Measurements from ENCODE around the gene SMO.
"Not testable (repeated sequence)": the region's sequence is repeated elsewhere in the genome, so short reads cannot be mapped to it uniquely, and the experiment has no call there.

The SMO gene

DNA sequence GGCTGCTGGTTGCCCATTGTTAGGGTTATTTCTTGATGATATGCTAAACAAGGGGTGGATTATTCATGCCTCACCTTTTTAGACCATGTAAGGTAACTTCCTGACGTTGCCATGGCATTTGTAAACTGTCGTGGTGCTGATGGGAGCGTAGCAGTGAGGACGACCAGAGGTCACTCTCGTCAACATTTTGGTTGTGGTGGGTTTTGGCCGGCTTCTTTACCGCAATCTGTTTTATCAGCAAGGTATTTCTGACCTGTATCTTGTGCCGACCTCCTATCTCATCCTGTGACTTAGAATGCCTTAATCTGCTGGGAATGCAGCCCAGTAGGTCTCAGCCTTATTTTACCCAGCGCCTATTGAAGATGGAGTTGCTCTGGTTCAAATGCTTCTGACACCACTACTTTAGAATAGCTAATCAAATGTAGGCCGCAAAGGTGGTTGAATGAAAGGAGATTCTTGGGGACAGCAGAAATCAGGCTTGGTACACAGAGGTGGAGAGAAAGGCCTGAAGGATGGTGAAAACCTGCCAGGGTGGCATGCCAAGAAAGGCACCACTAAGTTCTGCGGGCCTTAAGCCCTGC is 17.9 kb upstream of the SMO start:
- H3K9me3 ChIP-seq (ENCODE audit: control insufficient read depth, insufficient read depth, low read length), result no peaks in the 10 kb centered on the region
- H3K4me3 ChIP-seq (ENCODE audit: low read depth, low read length), result peak overlapping the region; percentile 64; the same call in 1 of the 2 replicates
- no peak overlapping the region for H3K27ac ChIP-seq (ENCODE audit: low read depth, low read length)
- H3K36me3 ChIP-seq (ENCODE audit: control insufficient read depth, insufficient read depth, low read length), result peaks cover 10% of the 10 kb centered on the region; the same call in 1 of the 2 replicates
- H3K4me1 ChIP-seq (ENCODE audit: control insufficient read depth, insufficient read depth, low read length), result peaks cover 29% of the 10 kb centered on the region
- H3K9ac ChIP-seq (ENCODE audit: low read depth, low read length), result peak overlapping the region; percentile 80; the same call in 1 of the 2 replicates
- H3K27me3 ChIP-seq (ENCODE audit: control insufficient read depth, insufficient read depth, low read length), result no peaks in the 10 kb centered on the region

DNA sequence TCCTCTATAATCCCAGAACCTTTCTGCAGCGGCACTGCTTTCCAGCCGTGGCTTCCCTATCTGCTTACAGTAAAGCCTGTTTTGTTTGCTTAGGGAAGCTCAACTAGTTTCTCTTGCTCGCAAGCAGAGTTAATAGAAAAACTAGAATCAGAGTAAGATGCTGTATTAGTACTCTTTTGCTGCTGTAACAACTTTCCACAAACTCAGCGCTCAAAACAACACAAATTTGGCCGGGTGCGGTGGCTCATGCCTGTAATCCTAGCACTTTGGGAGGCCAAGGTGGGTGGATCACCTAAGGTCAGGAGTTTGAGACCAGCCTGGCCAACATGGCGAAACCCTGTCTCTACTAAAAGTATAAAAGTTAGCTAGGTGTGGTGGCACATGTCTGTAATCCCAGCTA is 14.6 kb upstream of the SMO start:
- H3K9ac ChIP-seq (ENCODE audit: low read depth, low read length); H3K27me3 ChIP-seq (ENCODE audit: control insufficient read depth, insufficient read depth, low read length); H3K4me3 ChIP-seq (ENCODE audit: low read depth, low read length); H3K9me3 ChIP-seq (ENCODE audit: control insufficient read depth, insufficient read depth, low read length); H3K36me3 ChIP-seq (ENCODE audit: control insufficient read depth, insufficient read depth, low read length); H3K27ac ChIP-seq (ENCODE audit: low read depth, low read length): not testable (repeated sequence)
- peaks cover 17% of the 10 kb centered on the region for H3K4me1 ChIP-seq (ENCODE audit: control insufficient read depth, insufficient read depth, low read length)

DNA sequence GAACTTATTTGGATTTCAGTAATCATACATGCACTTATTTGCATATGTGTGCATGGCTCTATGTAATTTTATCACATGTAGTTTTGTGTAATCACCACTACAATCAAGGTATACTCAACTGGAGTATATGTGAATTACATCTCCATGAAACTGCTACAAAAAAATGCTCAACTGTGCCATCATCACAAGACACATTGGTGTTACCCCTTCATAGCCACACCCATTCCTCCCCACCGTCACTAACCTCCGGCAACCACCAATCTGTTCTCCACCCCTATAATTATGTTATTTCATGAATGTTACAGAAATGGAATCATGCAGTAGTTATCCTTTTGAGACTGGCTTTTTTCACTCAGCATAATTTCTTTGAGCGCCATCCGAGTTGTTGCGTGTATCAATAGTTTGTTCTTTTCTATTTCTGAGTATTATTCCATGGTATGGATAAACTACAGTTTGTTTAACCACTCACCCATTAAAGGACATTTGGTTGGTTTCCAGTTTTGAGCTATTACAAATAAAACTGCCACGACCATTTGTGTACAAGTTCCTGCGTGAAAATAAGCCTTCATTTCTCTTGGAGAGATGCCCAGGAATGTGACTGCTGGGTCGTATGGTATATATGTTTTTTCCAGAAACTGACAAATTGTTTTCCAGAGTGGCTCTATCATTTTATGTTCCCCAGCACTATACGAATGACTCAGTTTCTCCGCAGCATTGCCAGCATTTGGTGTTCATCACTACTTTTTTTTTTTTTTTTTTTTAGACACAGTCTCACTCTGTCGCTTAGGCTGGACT is 11.3 kb upstream of the SMO start:
- no peaks in the 10 kb centered on the region for H3K4me1 ChIP-seq (ENCODE audit: control insufficient read depth, insufficient read depth, low read length)
- no peak overlapping the region for H3K27ac ChIP-seq (ENCODE audit: low read depth, low read length)
- H3K36me3 ChIP-seq (ENCODE audit: control insufficient read depth, insufficient read depth, low read length), result no peaks in the 10 kb centered on the region
- H3K9me3 ChIP-seq (ENCODE audit: control insufficient read depth, insufficient read depth, low read length), result no peaks in the 10 kb centered on the region
- H3K9ac ChIP-seq (ENCODE audit: low read depth, low read length), result no peak overlapping the region
- no peak overlapping the region for H3K4me3 ChIP-seq (ENCODE audit: low read depth, low read length)
- no peaks in the 10 kb centered on the region for H3K27me3 ChIP-seq (ENCODE audit: control insufficient read depth, insufficient read depth, low read length)

DNA sequence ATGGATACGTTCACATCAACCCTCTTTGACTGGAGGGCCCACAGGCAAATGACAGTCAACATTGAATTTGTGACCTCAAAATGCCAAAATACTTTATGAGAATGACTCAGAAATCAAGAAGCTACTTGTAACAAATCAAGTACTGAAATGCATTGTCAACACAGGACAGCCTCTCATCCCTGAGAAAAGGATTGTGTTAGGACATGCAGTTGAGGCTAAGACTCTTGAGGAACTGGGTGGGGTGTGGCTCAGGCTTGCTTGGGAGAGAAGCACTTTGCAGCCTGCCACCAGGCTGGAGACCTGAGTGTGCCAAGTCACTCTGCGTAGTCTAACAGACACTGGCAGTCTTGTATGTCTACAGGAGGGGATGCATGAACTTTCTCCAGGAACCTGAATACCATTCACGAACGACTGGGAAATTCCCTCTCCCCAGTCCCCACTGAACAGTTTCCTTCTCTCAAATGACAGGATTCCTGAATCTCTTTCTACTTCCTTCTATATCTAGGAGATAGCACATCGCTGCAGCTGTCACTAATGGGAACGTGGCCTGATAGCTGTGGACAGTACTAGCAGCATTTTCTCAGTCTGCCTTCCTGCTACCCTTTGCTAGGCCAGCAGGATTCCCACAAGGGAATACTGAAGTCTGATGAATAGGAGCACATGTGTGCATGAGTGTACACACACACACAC is 3.3 kb upstream of the SMO start:
- Histone ChIP-seq H3K4me3 (ENCODE audit: low read depth, low read length) (no peak overlapping the region), H3K36me3 (ENCODE audit: control insufficient read depth, insufficient read depth, low read length) (no peaks in the 10 kb centered on the region)

DNA sequence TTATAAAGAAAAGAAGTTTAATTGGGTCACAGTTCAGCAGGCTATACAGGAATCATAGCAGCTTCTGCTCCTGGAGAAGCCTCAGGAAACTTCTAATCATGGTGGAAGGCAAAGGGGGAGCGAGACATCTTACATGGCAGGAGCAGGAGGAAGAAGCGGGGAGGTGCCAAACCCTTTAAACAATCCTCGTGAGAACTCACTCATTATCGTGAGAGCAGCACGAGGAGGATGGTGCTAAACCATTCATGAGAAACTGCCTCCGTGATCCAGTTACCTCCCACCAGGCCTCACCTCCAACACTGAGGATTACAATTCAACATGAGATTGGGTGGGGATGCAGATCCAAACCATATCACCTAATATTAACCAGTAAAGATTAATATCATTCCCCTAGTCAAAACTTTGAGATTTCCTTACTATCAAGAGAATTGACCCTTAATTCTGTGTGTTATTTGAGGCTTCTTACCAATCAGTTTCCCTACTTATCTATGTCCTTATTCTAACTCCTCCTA is 1.6 kb upstream of the SMO start:
- Histone ChIP-seq H3K9ac (ENCODE audit: low read depth, low read length) (no peak overlapping the region), H3K27me3 (ENCODE audit: control insufficient read depth, insufficient read depth, low read length) (peaks cover 17% of the 10 kb centered on the region), H3K27ac (ENCODE audit: low read depth, low read length) (no peak overlapping the region), H3K4me1 (ENCODE audit: control insufficient read depth, insufficient read depth, low read length) (peaks cover 14% of the 10 kb centered on the region), H3K4me3 (ENCODE audit: low read depth, low read length) (no peak overlapping the region), H3K9me3 (ENCODE audit: control insufficient read depth, insufficient read depth, low read length) (no peaks in the 10 kb centered on the region), H3K36me3 (ENCODE audit: control insufficient read depth, insufficient read depth, low read length) (no peaks in the 10 kb centered on the region)

More for the DNA sequence above, 3.3 kb upstream of the SMO start:
- H3K27me3 ChIP-seq (ENCODE audit: control insufficient read depth, insufficient read depth, low read length), result peaks cover 17% of the 10 kb centered on the region
- no peak overlapping the region for H3K9ac ChIP-seq (ENCODE audit: low read depth, low read length)
- H3K9me3 ChIP-seq (ENCODE audit: control insufficient read depth, insufficient read depth, low read length), result no peaks in the 10 kb centered on the region
- no peak overlapping the region for H3K27ac ChIP-seq (ENCODE audit: low read depth, low read length)
- H3K4me1 ChIP-seq (ENCODE audit: control insufficient read depth, insufficient read depth, low read length), result peaks cover 13% of the 10 kb centered on the region

DNA sequence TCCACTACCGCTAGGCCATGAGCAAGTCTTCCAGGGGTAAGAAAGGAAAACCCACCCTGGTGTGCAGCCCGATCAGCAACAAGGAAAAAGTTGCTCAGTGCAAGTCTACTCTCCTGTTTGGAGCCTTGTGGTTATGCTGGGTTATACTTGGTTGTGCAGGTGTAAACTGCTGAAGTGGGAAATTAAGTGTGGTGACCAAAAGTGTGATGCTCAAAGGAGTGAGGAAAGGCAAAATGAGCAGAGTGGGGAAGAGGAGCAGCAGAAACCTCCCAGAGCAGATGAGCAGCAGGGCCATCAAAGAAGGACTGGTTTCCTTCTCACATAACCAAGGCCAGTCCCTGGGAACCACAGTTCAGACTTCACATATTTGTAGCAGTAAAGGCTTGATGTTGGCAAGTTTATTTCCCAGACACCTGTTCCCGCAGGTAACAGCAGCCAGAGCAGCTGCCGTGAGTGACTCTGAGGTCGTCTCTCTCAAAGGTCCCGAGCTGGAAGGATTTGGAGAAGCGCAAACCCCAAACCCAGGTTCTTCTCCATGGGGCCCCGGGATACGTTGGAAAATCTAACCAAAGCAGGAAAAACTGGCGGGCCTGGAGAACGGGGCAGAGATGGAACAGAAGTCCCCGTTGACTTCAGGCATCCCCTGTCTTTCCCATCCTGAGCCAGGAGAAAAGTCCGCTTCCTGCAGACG is 607 bp upstream of the SMO start:
- H3K9ac ChIP-seq (ENCODE audit: low read depth, low read length), result peak overlapping the region; percentile 71
- H3K27ac ChIP-seq (ENCODE audit: low read depth, low read length), result peak overlapping the region; percentile 86
- peak overlapping the region; percentile 86 for H3K4me3 ChIP-seq (ENCODE audit: low read depth, low read length)
- H3K36me3 ChIP-seq (ENCODE audit: control insufficient read depth, insufficient read depth, low read length), result peaks cover 8% of the 10 kb centered on the region; the same call in 1 of the 2 replicates
- peaks cover 17% of the 10 kb centered on the region for H3K27me3 ChIP-seq (ENCODE audit: control insufficient read depth, insufficient read depth, low read length)
- H3K9me3 ChIP-seq (ENCODE audit: control insufficient read depth, insufficient read depth, low read length), result no peaks in the 10 kb centered on the region
- H3K4me1 ChIP-seq (ENCODE audit: control insufficient read depth, insufficient read depth, low read length), result peaks cover 14% of the 10 kb centered on the region

DNA sequence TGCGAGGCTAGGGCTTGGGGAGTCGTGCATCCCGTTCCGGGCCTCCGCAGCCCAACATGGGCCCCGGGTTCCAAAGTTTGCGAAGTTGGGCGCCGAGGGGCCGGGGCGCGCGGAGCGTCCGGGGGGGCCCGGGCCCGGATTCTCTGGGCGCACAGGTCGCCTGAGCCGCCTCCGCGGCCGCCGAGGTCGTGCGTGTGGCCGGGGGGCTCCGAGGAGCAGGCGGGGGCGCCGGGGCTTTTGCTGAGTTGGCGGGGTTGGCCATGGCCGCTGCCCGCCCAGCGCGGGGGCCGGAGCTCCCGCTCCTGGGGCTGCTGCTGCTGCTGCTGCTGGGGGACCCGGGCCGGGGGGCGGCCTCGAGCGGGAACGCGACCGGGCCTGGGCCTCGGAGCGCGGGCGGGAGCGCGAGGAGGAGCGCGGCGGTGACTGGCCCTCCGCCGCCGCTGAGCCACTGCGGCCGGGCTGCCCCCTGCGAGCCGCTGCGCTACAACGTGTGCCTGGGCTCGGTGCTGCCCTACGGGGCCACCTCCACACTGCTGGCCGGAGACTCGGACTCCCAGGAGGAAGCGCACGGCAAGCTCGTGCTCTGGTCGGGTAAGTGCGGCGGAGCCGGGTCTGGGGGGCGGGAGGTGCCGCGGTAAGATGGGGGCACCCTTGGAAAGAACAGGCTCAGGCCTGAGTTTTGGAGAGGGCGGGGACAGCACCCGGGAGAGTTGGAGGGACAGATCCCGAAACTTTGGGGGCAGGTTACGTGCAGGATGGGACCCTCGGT is 643 bp downstream of the SMO start:
- Histone ChIP-seq H3K9me3 (ENCODE audit: control insufficient read depth, insufficient read depth, low read length) (no peaks in the 10 kb centered on the region), H3K4me1 (ENCODE audit: control insufficient read depth, insufficient read depth, low read length) (peaks cover 14% of the 10 kb centered on the region), H3K9ac (ENCODE audit: low read depth, low read length) (peak overlapping the region; percentile 71), H3K27me3 (ENCODE audit: control insufficient read depth, insufficient read depth, low read length) (peaks cover 17% of the 10 kb centered on the region), H3K4me3 (ENCODE audit: low read depth, low read length) (peak overlapping the region; percentile 86), H3K27ac (ENCODE audit: low read depth, low read length) (peak overlapping the region; percentile 86), H3K36me3 (ENCODE audit: control insufficient read depth, insufficient read depth, low read length) (peaks cover 11% of the 10 kb centered on the region; the same call in 1 of the 2 replicates)

DNA sequence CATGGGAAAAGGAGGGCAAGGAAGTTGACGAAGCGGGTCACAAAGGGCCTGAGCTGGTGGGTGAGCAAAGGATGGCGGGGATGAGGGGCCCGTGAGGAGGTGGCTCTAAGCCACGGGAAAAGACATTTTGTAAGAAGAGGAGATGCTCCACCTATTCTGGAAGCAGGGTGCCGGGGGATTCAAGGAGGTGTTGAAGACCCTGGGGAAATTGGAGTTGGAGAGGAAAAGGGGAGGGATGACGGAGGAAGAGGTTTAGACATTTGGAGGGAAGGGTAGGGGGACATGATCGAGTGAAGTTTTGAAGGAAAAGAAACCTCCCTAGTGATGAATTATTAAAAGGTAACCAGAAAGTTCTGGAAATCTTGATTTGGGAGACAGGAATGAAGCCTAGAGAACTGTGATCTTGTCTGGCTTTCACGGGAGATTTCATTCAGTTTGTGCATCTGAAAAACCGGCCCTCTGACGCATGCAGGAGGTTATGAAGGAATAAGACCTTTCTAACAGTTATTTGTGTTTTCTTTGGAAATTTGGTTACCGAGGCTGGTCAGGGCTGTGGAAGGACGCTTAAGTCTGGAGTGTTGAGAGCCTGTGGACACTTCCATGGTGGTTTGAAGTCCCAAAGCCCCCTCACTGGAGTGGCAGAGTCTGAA is 1.4 kb downstream of the SMO start:
- Histone ChIP-seq H3K4me3 (ENCODE audit: low read depth, low read length) (peak overlapping the region; percentile 86), H3K9me3 (ENCODE audit: control insufficient read depth, insufficient read depth, low read length) (no peaks in the 10 kb centered on the region), H3K4me1 (ENCODE audit: control insufficient read depth, insufficient read depth, low read length) (peaks cover 14% of the 10 kb centered on the region), H3K27ac (ENCODE audit: low read depth, low read length) (no peak overlapping the region), H3K27me3 (ENCODE audit: control insufficient read depth, insufficient read depth, low read length) (peaks cover 17% of the 10 kb centered on the region), H3K9ac (ENCODE audit: low read depth, low read length) (peak overlapping the region; percentile 71), H3K36me3 (ENCODE audit: control insufficient read depth, insufficient read depth, low read length) (peaks cover 11% of the 10 kb centered on the region; the same call in 1 of the 2 replicates)

DNA sequence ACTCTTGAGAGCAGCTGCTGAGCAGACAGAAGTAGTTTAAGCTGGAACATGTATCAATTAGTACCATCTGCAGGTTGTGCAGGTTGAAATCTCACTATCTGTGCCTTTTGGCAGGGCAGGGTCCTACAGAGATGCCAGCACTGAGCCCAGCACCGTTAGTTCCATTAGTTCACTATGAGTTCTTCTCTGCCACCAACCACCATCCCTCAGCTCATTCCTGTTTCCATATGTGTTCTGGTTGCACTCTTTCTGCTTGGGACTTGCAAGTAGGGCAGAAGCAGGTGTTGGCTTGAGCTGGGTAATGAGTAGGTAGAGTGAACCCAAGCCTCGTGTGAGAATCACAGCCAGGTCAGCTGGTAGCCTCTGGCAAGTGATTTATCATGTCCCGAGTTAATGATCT is 2.8 kb downstream of the SMO start:
- Histone ChIP-seq H3K4me3 (ENCODE audit: low read depth, low read length) (no peak overlapping the region), H3K36me3 (ENCODE audit: control insufficient read depth, insufficient read depth, low read length) (peaks cover 11% of the 10 kb centered on the region; the same call in 1 of the 2 replicates), H3K9me3 (ENCODE audit: control insufficient read depth, insufficient read depth, low read length) (0 out of 2 replicates have a peak, but pooled peaks cover 2% of the 10 kb centered on the region), H3K4me1 (ENCODE audit: control insufficient read depth, insufficient read depth, low read length) (peaks cover 14% of the 10 kb centered on the region), H3K9ac (ENCODE audit: low read depth, low read length) (no peak overlapping the region), H3K27me3 (ENCODE audit: control insufficient read depth, insufficient read depth, low read length) (peaks cover 17% of the 10 kb centered on the region), H3K27ac (ENCODE audit: low read depth, low read length) (no peak overlapping the region)
